HG02973 (cell line): ENCODE data around the gene ITGA2.

Experiments
- ATAC-seq: cut with Tn5 transposase; IDR thresholded peaks from one replicate; pipeline ENCODE4 v1.9.1; 2021; ENCODE audit warnings: moderate library complexity; ENCODE audit not compliant: unreplicated experiment

The ITGA2 gene

GRCh38 chr5:53053364-53053763 lies 64.2 kb downstream of the ITGA2 start:
- no peak for ATAC-seq

- no peak for ATAC-seq
These were observed 66.2 kb downstream of the ITGA2 start for GRCh38 chr5:53055365-53055764.

GRCh38 chr5:53059281-53059680 lies 70.1 kb downstream of the ITGA2 start:
- ATAC-seq = no peak

- no peak for ATAC-seq
These were observed 74.0 kb downstream of the ITGA2 start for GRCh38 chr5:53063176-53063575.

GRCh38 chr5:53063791-53064190 lies 74.6 kb downstream of the ITGA2 start:
- ATAC-seq = no peak

GRCh38 chr5:53066088-53066487 lies 76.9 kb downstream of the ITGA2 start:
- ATAC-seq = no peak

GRCh38 chr5:53067641-53068040 lies 78.5 kb downstream of the ITGA2 start:
- ATAC-seq = no peak

- no peak for ATAC-seq
These were observed 79.2 kb downstream of the ITGA2 start for GRCh38 chr5:53068291-53068836.

GRCh38 chr5:53069626-53070025 lies 80.5 kb downstream of the ITGA2 start:
- ATAC-seq = no peak

GRCh38 chr5:53071298-53071697 lies 82.1 kb downstream of the ITGA2 start:
- ATAC-seq = no peak

- no peak for ATAC-seq
These were observed 82.6 kb downstream of the ITGA2 start for GRCh38 chr5:53071738-53072137.

- ATAC-seq = no peak
These were observed 84.2 kb downstream of the ITGA2 start for GRCh38 chr5:53073348-53073747.

GRCh38 chr5:53076014-53076583 lies 86.9 kb downstream of the ITGA2 start:
- no peak for ATAC-seq

GRCh38 chr5:53080271-53080670 lies 91.1 kb downstream of the ITGA2 start:
- ATAC-seq = no peak

- ATAC-seq = no peak
These were observed 94.8 kb downstream of the ITGA2 start for GRCh38 chr5:53083927-53084326.

- ATAC-seq = no peak
These were observed 95.5 kb downstream of the ITGA2 start for GRCh38 chr5:53084546-53085255.

- ATAC-seq = no peak
These were observed 98.0 kb downstream of the ITGA2 start for GRCh38 chr5:53087171-53087570.

GRCh38 chr5:53087621-53088121 lies 98.5 kb downstream of the ITGA2 start:
- ATAC-seq = no peak

- peak; percentile 77 for ATAC-seq
These were observed 100.4 kb downstream of the ITGA2 start for GRCh38 chr5:53089481-53089991.

- no peak for ATAC-seq
These were observed 101.1 kb downstream of the ITGA2 start for GRCh38 chr5:53090229-53090628.

GRCh38 chr5:53091289-53091688 lies 102.1 kb downstream of the ITGA2 start:
- ATAC-seq = no peak

- no peak for ATAC-seq
These were observed 103.1 kb downstream of the ITGA2 start for GRCh38 chr5:53092242-53092641.
